OCI-LY3 (cell line): ENCODE measurements around the gene ASCL4.
"Not testable (repeated sequence)": the region's sequence is repeated elsewhere in the genome, so short reads cannot be mapped to it uniquely, and the experiment has no call there.

Experiments
- H2AFZ ChIP-seq: fragments of 200-600, 300-600 bp; shearing (Covaris generic); 2 replicates; pipeline ENCODE4 v1.6.0; 2014; ENCODE audit warnings: antibody characterized with exemption, low read depth, low read length
- H3K27ac ChIP-seq: fragments of 200-600, 300-600 bp; sonication (generic); 2 replicates; pipeline ENCODE4 v1.5.1; 2014; ENCODE audit warnings: mild to moderate bottlenecking, low read length, moderate library complexity, mixed read lengths
- H3K27me3 ChIP-seq: fragments of 200-600, 300-600 bp; sonication (generic); 2 replicates; pipeline ENCODE4 v1.6.1; 2014; ENCODE audit warnings: low read depth, low read length, mixed read lengths
- H3K36me3 ChIP-seq: fragments of 200-600, 300-600 bp; sonication (generic); replicated peaks from 2 replicates; pipeline ENCODE3; 2014; ENCODE audit warnings: low read depth, low read length, mixed read lengths
- H3K4me1 ChIP-seq: fragments of 300-600, 200-600 bp; sonication (generic); 2 replicates; pipeline ENCODE4 v1.6.1; 2014; ENCODE audit warnings: low read length, mixed read lengths
- H3K4me2 ChIP-seq: fragments of 200-600, 300-600 bp; sonication (generic); 2 replicates; pipeline ENCODE4 v1.6.1; 2014; ENCODE audit warnings: low read length, mixed read lengths
- H3K4me3 ChIP-seq: fragments of 300-600, 200-600 bp; sonication (generic); 2 replicates; pipeline ENCODE4 v1.5.1; 2014; ENCODE audit warnings: antibody characterized with exemption, mild to moderate bottlenecking, low read length, moderate library complexity
- H3K79me2 ChIP-seq: fragments of 300-600, 200-600 bp; shearing (Covaris generic); 2 replicates; pipeline ENCODE4 v1.6.1; 2014; ENCODE audit warnings: mild to moderate bottlenecking, low read length, mixed read lengths
- H3K9ac ChIP-seq: fragments of 300-600, 200-600 bp; shearing (Covaris generic); 2 replicates; pipeline ENCODE4 v1.6.0; 2014; ENCODE audit warnings: mild to moderate bottlenecking, low read length, moderate library complexity
- H3K9me3 ChIP-seq: fragments of 200-600, 300-600 bp; shearing (Covaris generic); 2 replicates; pipeline ENCODE4 v1.6.1; 2014; ENCODE audit warnings: low read length, mixed read lengths; ENCODE audit not compliant: insufficient read depth
- H4K20me1 ChIP-seq: fragments of 200-600, 300-600 bp; sonication (generic); 2 replicates; pipeline ENCODE4 v1.6.1; 2016; ENCODE audit warnings: low read length, mixed read lengths; ENCODE audit not compliant: insufficient read depth
- EZH2phosphoT487 ChIP-seq: fragments of 200-600 bp; shearing (Covaris generic); IDR thresholded peaks from 2 replicates; pipeline ENCODE4 v1.6.1; 2018; ENCODE audit warnings: antibody characterized with exemption, mixed run types, low read depth
- TF ChIP-seq, protein P1 (sequence below): fragments of 200-600, 300-600 bp; sonication (generic); IDR thresholded peaks from 2 replicates; pipeline ENCODE4 v1.5.1; 2014; ENCODE audit warnings: antibody characterized with exemption, low read length, low read depth

Gene ASCL4, protein sequence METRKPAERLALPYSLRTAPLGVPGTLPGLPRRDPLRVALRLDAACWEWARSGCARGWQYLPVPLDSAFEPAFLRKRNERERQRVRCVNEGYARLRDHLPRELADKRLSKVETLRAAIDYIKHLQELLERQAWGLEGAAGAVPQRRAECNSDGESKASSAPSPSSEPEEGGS

DNA sequence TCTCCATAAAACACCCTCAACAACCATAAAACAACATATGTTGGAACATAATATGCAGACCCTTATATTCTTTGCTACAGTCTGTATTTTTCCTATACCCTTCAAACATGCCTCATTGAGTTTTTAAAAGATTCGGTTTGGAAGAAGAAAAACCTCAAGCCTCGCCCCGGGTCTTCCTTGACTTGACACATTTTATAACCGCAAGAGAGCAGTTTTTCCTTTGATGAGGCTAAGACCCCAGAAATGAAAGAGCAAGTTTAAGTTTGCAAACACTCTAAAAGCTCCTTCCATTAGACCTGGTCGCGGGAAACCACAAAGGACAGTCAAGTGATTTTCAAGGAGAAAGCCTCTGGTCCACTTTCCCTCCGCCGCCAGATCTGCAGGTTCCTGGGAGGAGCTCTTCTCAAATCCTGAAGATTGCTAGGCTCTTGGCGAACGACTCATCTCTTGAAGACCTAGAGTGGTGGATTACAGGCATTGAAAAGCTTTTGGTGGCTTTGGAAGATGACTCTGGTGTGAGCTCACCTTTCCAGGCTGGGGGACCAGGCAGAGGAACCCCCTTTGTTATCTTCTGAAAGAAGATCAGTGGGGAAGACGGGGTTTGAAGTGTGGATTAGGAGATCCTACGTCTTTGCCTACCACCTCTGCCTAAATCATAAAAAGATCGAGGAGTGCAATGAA is at the start of gene ASCL4:
ASCL4 (plus strand) TSS at position 356 of the 681 bp plus-strand sequence. CDS start 515 bp downstream, outside the sequence.
- Histone ChIP-seq H3K9me3 (no peaks in the 10 kb centered on the region), H3K27me3 (peaks cover 63% of the 10 kb centered on the region), H3K4me3 (no peak within 1 kb of the TSS), H3K27ac (no peak within 1 kb of the TSS), H4K20me1 (no peaks in the 10 kb centered on the region), H3K36me3 (no peaks in the 10 kb centered on the region), H3K79me2 (no peaks in the 10 kb centered on the region), H3K4me2 (no peak within 1 kb of the TSS), H3K9ac (no peak within 1 kb of the TSS), H2AFZ (no peak within 1 kb of the TSS), H3K4me1 (peaks cover 15% of the 10 kb centered on the region)
- TF ChIP-seq, protein P1, sequence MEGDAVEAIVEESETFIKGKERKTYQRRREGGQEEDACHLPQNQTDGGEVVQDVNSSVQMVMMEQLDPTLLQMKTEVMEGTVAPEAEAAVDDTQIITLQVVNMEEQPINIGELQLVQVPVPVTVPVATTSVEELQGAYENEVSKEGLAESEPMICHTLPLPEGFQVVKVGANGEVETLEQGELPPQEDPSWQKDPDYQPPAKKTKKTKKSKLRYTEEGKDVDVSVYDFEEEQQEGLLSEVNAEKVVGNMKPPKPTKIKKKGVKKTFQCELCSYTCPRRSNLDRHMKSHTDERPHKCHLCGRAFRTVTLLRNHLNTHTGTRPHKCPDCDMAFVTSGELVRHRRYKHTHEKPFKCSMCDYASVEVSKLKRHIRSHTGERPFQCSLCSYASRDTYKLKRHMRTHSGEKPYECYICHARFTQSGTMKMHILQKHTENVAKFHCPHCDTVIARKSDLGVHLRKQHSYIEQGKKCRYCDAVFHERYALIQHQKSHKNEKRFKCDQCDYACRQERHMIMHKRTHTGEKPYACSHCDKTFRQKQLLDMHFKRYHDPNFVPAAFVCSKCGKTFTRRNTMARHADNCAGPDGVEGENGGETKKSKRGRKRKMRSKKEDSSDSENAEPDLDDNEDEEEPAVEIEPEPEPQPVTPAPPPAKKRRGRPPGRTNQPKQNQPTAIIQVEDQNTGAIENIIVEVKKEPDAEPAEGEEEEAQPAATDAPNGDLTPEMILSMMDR = no peak
- no peak for TF ChIP-seq EZH2phosphoT487

DNA sequence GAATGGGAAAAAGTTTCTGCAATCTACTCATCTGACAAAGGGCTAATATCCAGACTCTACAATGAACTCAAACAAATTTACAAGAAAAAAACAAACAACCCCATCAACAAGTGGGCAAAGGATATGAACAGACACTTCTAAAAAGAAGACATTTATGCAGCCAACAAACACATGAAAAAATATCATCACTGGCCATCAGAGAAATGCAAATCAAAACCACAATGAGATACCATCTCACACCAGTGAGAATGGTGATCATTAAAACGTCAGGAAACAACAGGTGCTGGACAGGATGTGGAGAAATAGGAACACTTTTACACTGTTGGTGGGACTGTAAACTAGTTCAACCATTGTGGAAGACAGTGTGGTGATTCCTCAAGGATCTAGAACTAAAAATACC is 47.2 kb upstream of the ASCL4 start:
- H3K9me3 ChIP-seq, H3K4me2 ChIP-seq, H3K4me1 ChIP-seq, H4K20me1 ChIP-seq, H3K27me3 ChIP-seq, H3K36me3 ChIP-seq, H3K4me3 ChIP-seq, H2AFZ ChIP-seq, H3K9ac ChIP-seq, H3K27ac ChIP-seq, H3K79me2 ChIP-seq: not testable (repeated sequence)

DNA sequence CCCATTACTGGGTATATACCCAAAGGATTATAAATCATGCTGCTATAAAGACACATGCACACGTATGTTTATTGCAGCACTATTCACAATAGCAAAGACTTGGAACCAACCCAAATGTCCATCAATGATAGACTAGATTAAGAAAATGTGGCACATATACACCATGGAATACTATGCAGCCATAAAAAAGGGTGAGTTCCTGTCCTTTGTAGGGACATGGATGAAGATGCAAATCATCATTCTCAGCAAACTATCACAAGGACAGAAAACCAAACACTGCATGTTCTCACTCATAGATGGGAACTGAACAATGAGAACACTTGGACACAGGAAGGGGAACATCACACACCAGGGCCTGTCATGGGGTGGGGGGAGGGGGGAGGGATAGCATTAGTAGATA is 46.8 kb upstream of the ASCL4 start:
- H3K9ac ChIP-seq, H3K79me2 ChIP-seq, H3K27ac ChIP-seq, H3K36me3 ChIP-seq, H3K9me3 ChIP-seq, H2AFZ ChIP-seq, H3K27me3 ChIP-seq, H3K4me1 ChIP-seq, H3K4me3 ChIP-seq, H3K4me2 ChIP-seq, H4K20me1 ChIP-seq: not testable (repeated sequence)

DNA sequence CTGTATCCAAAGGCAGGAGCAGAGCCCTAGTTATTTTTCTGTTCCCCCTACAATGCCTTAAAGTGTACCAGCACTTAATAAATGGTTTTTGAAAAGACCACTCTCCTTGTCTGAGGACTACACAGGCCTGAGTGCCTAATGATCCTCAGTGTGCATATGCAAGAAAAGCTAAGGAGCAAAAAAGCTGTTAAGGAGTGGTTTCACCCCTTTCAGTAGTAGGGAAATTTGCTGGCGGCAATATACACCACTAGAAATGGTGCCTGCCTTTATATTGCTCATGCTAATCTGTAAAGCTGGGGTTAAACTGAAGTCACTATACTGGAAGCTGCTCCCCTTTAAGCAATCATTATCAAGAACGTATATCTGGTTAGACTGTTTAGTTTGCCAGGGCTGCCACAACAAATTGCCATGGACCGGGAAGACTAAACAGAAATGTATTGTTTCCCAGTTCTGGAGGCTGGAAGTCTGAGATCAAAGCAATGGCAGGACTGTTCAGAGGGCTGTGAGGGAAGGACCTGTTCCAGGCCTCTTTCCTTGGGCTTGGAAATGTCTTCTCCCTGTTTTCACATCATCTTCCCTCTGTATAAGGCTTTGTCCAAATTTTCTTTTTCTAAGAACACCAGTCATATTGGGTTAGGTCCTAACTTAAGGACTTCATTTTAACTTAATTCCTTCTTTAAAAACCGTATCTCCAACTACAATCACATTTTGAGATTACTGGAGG is 43.7 kb upstream of the ASCL4 start:
- Histone ChIP-seq H3K36me3 (peaks cover 21% of the 10 kb centered on the region), H3K27ac (no peak overlapping the region), H4K20me1 (no peaks in the 10 kb centered on the region), H3K9me3 (no peaks in the 10 kb centered on the region), H3K4me3 (no peak overlapping the region), H3K27me3 (no peaks in the 10 kb centered on the region), H3K79me2 (no peaks in the 10 kb centered on the region), H2AFZ (no peak overlapping the region), H3K4me2 (no peak overlapping the region), H3K9ac (no peak overlapping the region), H3K4me1 (peaks cover 11% of the 10 kb centered on the region)
- TF ChIP-seq, protein P1 = no peak
- TF ChIP-seq EZH2phosphoT487 = no peak

DNA sequence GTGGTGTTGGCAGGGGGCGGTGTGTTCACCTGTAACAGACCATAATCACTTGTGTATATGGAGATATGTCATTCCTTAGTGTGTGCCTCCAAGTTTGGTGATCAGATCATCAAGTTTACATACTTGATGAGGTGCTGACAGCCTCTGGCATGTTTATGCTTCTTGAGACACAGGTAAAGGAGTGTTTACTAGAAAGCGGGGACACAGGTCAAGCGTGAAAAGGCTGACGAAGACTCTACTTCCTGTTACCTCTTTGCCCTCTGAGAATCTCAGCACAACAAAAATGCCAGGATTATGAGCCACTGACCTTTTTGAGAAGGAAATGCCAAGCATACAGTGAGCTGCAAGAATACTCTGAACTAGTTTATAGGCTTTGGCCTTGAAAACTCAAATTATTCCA is 43.1 kb upstream of the ASCL4 start:
- Histone ChIP-seq H3K9ac (no peak overlapping the region), H3K79me2 (no peaks in the 10 kb centered on the region), H3K4me2 (no peak overlapping the region), H2AFZ (no peak overlapping the region), H3K4me1 (peaks cover 12% of the 10 kb centered on the region), H3K27ac (no peak overlapping the region), H3K36me3 (peaks cover 27% of the 10 kb centered on the region), H4K20me1 (no peaks in the 10 kb centered on the region), H3K27me3 (no peaks in the 10 kb centered on the region), H3K9me3 (no peaks in the 10 kb centered on the region), H3K4me3 (no peak overlapping the region)
- TF ChIP-seq EZH2phosphoT487 = no peak
- TF ChIP-seq, protein P1 = no peak
